GDM1 (cell line): ENCODE measurements around the gene DGKD.
A peak's percentile ranks its signal among the peaks of the same experiment; 100 is the strongest.
"Not testable (repeated sequence)": the region's sequence is repeated elsewhere in the genome, so short reads cannot be mapped to it uniquely, and the experiment has no call there.

ENCODE experiments used
- DNase-seq: peaks from one replicate; lab custom pipeline; 2025; lab: John Stamatoyannopoulos, UW

DGKD gene, protein sequence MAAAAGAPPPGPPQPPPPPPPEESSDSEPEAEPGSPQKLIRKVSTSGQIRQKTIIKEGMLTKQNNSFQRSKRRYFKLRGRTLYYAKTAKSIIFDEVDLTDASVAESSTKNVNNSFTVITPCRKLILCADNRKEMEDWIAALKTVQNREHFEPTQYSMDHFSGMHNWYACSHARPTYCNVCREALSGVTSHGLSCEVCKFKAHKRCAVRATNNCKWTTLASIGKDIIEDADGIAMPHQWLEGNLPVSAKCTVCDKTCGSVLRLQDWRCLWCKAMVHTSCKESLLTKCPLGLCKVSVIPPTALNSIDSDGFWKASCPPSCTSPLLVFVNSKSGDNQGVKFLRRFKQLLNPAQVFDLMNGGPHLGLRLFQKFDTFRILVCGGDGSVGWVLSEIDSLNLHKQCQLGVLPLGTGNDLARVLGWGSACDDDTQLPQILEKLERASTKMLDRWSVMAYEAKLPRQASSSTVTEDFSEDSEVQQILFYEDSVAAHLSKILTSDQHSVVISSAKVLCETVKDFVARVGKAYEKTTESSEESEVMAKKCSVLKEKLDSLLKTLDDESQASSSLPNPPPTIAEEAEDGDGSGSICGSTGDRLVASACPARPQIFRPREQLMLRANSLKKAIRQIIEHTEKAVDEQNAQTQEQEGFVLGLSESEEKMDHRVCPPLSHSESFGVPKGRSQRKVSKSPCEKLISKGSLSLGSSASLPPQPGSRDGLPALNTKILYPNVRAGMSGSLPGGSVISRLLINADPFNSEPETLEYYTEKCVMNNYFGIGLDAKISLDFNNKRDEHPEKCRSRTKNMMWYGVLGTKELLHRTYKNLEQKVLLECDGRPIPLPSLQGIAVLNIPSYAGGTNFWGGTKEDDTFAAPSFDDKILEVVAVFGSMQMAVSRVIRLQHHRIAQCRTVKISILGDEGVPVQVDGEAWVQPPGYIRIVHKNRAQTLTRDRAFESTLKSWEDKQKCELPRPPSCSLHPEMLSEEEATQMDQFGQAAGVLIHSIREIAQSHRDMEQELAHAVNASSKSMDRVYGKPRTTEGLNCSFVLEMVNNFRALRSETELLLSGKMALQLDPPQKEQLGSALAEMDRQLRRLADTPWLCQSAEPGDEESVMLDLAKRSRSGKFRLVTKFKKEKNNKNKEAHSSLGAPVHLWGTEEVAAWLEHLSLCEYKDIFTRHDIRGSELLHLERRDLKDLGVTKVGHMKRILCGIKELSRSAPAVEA

DNA sequence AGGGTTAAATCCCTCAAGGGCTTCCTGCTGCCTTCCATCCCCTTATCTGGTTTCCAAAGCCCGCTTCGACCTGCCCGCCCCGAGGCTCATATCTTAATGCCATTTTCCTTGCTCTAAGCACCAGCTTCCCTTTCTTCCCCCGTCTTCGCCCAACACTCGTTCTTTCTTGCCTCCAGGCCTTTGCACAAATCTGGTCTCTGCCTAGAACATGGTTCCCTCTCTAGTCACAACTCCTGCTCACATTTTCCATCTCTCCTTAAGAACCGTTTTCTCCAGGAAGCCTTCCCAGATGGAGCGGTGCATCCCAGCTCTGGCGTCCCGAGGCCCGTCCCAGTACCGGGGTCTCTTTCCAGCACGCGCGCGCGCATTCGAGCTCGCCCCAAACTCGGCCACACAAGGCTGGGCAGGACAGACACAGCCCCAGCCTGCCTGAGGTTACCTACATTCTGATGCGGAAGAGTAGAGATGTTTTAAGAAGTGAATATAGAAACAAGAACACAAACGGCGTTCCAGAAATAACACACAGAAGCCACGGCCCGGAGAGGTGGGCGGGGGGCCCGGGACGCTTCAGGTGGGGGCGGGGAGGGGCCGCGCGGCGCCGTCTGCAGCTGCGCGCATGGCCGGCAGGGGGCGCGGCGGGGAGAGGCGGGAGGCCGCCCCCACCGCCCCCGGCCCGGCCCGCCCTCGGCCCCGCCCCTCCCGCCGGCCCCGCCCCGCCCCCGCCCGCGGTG lies at the start of gene DGKD:
DGKD (plus strand) TSS at position 726 of the 731 bp plus-strand sequence. CDS start 25 bp downstream, outside the sequence.
- DNase-seq: peak; percentile 46

DNA sequence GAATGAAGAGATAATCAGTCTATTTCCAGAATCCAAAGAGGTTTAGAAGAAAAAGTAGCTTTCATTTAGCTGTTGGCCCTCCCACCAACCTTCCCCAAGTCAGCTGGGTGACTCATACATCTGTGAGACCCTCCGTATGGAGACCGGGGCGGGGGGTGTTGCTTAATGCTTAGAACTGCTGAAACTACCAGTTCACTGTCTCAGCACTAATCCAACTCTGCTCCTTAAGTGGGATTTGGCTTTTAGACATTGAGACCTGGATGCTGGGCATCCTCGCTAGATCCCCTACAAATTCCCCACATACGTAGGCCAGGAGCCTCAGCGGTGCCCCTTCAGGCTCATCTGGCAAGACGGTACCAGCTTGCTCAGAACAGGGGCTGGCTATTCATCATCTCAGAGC lies 46.7 kb upstream of the DGKD start, which contains the start of gene SAG:
SAG (plus strand) TSS at position 252 of the 400 bp plus-strand sequence. CDS start 1,374 bp downstream, outside the sequence.
- no peak for DNase-seq

DNA sequence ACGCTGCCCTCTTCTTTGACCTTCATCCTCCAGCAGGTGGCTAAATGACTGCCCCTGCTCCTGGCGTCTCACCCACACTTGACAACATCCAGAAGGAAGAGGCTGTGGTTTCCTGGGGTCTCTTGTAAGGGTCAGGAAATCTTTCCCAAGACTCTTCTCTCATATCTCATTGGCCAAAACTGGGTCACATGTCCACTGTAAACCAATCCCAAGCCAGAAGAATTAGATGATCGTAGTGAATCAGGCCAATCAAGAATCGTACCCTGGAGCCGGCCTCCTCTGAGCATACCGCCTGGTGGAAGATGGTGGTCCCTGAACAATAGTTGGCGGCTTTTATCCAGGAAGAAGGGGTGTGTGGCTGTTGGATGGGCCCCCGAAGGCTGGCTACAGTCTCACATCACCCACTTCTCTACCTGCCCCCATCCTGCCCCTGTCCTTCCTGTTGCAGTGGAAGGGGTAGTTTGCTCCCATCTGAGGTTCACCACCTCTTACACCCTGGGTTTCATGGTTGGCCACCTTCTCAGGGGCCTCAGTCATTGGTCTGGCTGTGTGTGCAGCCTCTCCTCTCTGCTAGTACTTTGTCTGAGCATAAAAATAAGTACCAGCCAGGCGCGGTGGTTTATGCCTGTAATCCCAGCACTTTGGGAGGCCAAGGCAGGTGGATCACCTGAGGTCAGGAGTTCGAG lies 42.9 kb upstream of the DGKD start:
- DNase-seq: no peak

DNA sequence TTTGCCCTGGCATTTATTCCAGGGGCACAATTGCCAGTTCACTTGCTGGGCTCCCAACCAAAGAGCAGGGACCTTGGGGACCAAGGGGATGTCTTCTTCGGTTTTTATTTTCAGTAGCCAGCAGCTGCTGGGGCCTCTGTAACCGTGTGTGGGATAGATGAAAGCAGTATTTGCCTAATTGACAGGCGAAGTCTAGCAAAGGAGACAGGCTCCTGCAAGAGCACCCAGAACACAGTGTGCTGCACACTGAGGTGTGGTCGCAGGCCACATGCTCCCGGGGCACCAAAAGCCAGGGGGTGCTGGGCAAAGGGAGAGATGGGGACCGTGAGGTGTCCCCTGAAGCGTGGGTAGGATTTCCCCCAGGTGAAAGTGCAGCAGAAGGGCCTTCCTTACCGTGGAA lies 41.4 kb upstream of the DGKD start:
- no peak for DNase-seq

DNA sequence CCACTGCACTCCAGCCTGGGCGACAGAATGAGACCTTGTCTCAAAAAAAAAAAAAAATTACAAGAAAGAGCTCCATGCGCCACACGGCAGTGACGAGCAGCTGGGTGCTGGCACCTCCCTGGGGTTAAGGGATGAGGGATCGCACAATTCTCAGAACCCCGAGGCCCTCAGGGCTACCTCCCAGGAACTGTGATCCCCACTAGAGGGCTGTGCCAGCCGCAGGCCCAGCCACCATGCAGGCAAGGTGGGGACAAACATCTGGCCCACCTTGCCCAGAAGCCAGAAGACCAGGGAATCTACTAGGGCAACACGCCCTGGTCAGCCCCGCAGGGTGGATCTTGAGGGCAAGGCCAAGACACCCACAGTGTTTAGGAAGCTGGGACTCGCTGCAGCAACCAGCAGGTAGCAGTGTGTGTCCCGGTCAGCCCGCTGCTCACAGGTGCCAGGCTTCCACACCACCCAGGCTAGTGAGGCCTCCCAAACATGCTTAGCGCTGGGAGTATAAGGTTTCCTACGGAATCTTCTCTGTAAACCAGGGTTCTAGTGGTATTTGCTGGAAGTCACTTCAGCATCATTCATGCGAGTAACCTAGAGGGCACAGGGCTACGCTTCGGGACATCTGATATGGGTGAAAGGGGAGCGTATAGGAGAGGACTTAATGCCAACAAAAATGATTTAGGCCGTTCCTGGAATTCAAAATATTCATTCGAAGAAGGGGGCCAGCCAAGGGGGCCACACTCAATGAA lies 39.9 kb upstream of the DGKD start:
- DNase-seq: no peak

DNA sequence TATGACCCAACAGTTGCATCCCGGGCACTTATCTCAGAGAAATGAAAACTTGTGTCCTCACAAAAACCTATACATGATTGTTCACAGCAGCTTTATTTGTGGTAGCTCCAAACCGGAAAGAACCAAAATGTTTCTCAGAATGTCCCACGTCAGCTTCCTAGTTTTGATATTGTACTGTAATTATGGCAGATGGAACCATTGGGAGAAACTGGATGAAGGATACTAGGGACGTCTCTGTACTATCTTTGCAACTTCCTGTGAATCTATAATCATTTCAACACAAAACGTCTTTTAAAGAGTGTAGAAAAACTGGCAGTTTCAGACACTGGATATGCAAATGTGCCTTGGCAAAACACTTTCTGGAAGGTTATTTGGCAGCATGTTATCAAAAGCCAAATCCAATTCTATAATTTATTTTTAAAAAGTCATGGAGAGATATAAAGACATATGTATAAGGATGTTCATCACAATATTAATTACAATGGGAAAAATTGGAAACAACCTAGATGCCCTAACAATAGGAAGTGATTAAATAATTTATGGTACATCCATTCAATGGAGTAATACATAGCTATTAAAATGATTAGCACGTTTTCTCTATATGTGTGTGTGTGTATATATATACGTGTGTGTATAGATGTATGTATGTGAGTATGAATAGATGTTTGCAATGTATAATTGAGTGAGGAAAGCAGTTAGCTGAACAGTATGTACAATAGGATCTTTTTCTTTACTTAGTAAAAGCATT lies 36.9 kb upstream of the DGKD start:
- DNase-seq: no peak

DNA sequence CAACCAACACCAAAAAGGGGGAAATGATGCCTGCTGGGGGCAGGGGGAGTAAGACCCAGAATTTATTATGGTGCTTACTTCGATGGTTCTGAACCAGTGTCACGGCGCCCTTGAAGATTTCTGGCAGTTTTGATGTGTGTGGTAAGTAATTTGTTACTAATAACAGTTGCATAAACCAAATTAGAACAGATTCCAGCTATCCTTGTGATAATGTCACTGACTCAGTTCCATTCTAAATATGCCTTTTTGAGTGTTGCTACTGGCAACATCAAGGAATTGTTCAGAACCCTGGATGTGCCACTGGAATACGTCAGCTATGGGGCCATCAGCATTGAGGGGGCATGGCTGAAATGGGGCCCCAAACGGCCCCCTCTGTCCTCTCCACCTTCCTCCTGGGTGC lies 35.0 kb upstream of the DGKD start:
- DNase-seq: no peak

DNA sequence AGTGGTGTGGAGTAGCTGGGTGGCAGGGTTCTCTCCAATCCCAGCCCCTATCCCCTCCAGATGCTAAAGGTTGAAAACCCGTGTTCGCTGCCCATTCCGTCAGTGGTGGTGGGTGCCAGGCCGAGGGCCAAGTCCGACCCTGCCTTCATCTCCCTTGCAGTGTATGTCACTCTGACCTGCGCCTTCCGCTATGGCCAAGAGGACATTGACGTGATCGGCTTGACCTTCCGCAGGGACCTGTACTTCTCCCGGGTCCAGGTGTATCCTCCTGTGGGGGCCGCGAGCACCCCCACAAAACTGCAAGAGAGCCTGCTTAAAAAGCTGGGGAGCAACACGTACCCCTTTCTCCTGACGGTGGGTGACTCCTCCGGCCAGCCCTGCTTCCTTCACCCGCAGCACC lies 33.8 kb upstream of the DGKD start:
- DNase-seq: no peak

DNA sequence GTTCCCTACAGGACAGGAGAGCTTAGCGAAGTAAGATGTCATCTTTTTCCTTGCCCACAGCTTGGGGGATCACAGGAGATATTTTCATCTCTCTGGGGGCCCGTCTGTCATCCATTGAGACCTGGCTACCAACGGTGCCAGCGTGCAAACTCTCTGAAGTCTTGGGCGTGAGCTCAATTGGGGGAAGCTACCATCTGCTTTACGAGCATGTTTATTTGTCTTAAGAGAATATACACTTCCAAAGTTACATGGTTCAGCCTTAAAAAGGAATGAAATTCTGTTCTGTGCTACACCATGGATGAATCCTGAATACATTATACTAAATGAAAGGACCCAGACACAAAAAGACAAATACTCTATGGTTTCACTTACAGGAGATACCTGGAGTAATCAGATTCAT lies 33.1 kb upstream of the DGKD start:
- no peak for DNase-seq

DNA sequence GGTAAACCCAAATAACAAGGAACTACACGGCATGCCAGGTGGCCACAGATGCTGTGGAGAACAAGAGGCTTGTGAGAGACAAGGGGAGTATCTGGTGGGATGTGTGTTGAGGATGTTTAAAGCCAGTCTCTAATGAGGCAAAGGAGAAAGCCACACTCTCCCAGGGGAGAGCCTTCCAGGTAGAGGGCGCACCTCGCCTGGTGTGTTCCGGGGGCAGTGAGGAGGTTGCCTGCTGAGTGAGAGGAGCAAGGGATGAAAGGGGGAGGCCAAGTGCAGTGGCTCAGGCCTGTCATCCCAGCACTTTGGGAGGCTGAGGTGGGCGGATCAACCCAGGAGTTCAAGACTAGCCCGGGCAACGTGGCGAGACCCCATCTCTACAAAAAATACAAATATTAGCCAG lies 30.4 kb upstream of the DGKD start:
- DNase-seq: no peak

DNA sequence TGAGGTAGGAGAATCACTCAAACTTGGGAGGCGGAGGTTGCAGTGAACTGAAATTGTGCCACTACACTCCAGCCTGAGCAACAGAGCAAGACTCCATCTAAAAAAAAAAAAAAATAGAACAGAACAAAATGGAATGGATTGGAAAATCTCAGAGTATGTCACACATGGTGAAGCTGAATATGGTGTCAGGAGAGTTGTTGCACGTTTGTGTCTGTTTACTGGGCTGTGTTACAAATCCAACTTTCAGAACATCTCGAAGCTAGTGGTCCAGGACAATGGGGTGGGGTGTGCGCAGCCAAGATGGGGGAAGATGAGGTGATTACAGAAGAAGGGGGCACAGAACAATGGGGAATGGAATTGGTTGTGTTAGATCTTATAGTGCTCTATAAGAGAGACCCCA lies 29.0 kb upstream of the DGKD start:
- no peak for DNase-seq

DNA sequence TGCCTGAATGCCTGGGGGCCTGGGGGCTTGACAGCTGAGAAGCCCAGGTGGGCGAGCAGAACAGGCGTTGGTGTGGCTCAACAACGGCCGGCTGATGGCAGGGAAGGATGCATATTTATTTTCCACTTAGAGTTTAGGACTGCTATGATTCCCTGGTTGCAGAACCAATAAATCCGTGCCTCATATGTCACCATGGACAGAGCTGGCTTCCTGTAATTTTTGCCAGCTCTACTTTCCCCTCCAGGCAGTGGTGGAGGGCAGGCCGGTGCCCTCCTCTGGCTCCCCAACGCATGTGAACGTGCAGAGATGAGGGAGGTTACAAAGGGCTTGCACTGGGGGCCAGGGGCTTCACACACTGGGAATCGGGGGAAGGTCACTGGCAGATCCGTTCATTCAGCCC lies 28.5 kb upstream of the DGKD start:
- DNase-seq: no peak

DNA sequence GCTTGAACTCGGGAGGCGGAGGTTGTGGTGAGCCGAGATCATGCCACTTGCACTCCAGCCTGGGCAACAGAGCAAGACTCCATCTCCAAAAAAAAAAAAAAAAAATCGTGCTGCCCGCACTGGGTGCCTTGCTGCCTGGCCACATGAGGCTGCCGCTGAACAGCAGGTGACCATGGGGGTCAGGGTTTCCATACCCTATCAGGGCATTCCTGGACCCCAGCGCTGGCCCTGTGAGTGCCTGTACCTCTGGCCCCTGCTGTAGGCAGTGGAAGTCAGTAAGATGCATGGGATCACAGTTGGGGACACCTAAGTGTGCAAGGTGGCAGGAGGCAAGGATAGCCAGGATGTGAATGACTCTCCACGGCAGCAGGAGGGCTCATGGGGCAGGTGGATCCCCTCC lies 27.8 kb upstream of the DGKD start:
- DNase-seq: no peak

DNA sequence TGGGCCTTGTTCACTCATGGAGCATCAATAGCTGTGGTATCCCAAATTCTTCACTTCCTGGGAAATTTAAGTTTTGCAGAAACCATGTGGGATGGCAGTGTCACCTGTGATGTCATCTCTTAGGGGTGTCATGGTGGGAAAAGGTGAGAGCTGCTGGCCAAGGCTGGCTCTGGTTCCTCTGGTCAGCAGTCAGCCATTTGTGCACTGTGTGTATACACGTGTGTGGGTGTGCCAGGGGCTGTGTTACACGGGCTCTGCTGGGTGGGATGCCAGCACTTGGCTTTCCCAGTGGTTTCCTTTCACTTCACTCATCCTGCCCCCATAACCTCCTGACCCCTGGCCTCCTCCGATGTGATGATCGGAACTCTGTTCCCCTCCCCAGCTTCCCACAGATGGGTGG lies 25.4 kb upstream of the DGKD start:
- no peak for DNase-seq

DNA sequence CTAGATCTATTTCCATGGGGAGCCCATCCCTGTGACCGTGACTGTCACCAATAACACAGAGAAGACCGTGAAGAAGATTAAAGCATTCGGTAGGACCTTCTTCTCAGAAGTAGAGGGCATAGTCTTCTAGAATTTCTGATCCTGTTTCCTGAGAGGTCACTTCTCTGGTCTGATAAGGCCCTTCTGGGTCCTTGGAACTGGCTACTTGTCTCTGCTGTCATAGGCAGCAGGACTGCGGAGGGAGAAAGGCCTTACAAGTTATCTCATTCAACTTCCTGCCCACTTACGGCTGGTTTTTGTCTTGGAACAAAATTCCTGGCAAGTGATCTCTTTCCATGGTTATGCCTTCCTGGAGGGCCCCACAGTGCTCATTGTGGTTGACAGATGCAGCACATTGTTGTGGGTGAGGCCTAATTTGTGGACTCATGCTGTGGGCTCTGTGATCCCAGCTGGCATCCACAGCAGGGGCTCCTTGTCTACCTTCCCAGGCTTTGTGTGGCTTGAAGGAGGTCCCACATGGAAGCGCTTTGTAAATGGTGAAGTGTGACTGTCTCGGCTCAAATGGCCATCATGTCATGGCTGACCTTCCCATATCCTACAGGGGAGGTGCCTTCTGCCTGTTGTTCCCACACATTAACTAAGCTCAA lies 24.7 kb upstream of the DGKD start:
- DNase-seq: no peak

DNA sequence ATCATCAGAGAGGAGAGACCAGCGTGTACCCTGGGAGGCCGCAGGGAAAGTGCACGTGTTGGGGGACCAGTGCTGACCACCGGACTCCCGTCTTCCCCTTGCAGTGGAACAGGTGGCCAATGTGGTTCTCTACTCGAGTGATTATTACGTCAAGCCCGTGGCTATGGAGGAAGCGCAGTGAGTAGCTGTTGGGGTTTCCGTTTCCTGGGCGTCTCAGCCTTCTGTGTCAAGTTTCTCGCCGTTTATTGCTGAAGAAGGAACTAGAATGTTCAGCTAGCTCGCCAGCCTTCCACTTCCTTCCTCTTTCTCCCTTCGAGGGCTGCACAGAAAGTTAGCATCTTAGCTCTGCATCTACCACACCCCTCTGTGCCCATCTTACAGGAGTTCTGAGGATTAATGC lies 22.8 kb upstream of the DGKD start:
- peak; percentile 95 for DNase-seq

DNA sequence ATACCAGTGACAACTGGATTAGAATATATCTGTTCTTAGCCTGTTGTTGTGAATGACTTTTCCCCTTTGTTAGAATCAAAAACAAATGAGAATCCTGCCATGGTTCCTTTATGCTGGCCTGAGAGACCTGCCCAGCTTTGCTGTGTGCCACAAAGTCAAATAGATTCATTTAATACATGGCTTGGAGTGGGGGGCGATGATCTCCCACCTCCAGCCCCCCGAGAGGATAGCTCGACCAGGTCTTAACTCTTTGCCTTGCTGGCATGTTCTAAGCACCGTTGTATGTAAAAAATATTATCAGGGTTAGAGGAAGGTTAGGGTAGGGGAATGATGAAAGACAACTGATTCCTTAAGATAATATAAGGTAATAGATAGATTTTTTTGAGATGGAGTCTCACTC lies 22.2 kb upstream of the DGKD start:
- DNase-seq: no peak

DNA sequence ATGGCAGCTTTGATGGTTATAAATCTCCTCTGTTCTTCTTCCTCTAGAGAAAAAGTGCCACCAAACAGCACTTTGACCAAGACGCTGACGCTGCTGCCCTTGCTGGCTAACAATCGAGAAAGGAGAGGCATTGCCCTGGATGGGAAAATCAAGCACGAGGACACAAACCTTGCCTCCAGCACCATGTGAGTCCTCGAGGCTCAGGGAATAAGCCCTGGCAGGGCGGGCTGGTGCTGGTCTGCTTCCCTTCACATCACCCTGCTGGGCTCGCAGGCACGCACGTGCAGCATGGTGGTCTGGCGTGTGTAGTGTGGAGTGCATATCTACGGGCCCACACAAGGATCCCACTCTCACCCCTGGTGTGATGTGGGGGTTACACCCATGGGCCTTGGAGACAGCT lies 19.4 kb upstream of the DGKD start:
- DNase-seq: no peak

DNA sequence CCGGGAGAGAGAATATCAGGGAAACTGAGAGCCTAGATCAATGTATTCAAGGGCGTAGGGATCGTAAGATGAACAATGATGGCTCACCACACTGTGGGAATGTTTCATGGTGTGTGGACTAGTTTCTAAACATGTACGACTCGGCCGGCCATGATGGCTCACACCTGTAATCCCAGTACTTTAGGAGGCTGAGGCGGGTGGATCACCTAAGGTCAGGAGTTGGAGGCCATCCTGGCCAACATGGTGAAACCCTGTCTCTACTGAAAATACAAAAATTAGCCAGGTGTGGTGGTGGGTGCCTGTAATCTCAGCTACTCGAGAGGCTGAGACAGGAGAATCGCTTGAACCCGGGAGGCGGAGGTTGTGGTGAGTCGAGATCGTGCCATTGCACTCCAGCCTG lies 18.2 kb upstream of the DGKD start:
- not testable (repeated sequence) for DNase-seq
